ENCODE measurements around the gene ZC3H13. TPM values are rescaled to one million over a fixed set of nuclear protein-coding genes. Genes with fewer than 3 reads are reported as not detected.

Gene ZC3H13
- total RNA-seq, 2 experiments from 2014 or later: 27.2 to 43.9 TPM

- Histone ChIP-seq H3K4me3 (ENCODE audit: low read depth, low read length, poor library complexity, severe bottlenecking) (no peak overlapping the region), H2AFZ (ENCODE audit: low read length) (no peak overlapping the region), H3K4me1 (ENCODE audit: insufficient read depth, low read length, poor library complexity, severe bottlenecking) (no peaks in the 10 kb centered on the region), H3K27ac (ENCODE audit: low read depth, low read length, poor library complexity, severe bottlenecking) (no peak overlapping the region), H3K79me2 (ENCODE audit: insufficient read depth, low read depth, low read length) (peaks cover 24% of the 10 kb centered on the region; the same call in 1 of the 2 replicates), H3K9me2 (ENCODE audit: insufficient read depth, low read length) (no peaks in the 10 kb centered on the region), H3K36me3 (ENCODE audit: insufficient read depth, low read length) (peaks cover 67% of the 10 kb centered on the region), H4K20me1 (ENCODE audit: insufficient read depth, low read length) (peaks cover 4% of the 10 kb centered on the region; the same call in 1 of the 2 replicates), H3K4me2 (ENCODE audit: low read length) (no peak overlapping the region), H3K9me3 (ENCODE audit: low read length) (no peaks in the 10 kb centered on the region)
- intact Hi-C loops (cut with micrococcal nuclease; ENCODE audit: unreplicated experiment): no loop called here
- CTCF ChIA-PET (ENCODE audit: unreplicated experiment): no interaction called here
- DNase-seq (ENCODE audit: low spot score): no peak
- TF ChIP-seq EZH2phosphoT487 (IDR thresholded peaks at IDR 0.05; ENCODE audit: borderline replicate concordance, low read depth, low read length) (no peak), CTCF (conservative IDR thresholded peaks at IDR 0.05; ENCODE audit: low read length) (no peak)
- POLR2A ChIA-PET: no interaction called here
- BruUV-seq (replicated peaks): no TSS peak
These were observed 12.9 kb downstream of the ZC3H13 start for GRCh38 chr13:46039411-46040182.

- Histone ChIP-seq H3K4me3 (ENCODE audit: low read depth, low read length, poor library complexity, severe bottlenecking) (no peak overlapping the region), H3K9me3 (ENCODE audit: low read length) (no peaks in the 10 kb centered on the region), H3K79me2 (ENCODE audit: insufficient read depth, low read depth, low read length) (peaks cover 11% of the 10 kb centered on the region; the same call in 1 of the 2 replicates), H4K20me1 (ENCODE audit: insufficient read depth, low read length) (peaks cover 4% of the 10 kb centered on the region; the same call in 1 of the 2 replicates), H3K36me3 (ENCODE audit: insufficient read depth, low read length) (peaks cover 72% of the 10 kb centered on the region), H3K27ac (ENCODE audit: low read depth, low read length, poor library complexity, severe bottlenecking) (no peak overlapping the region), H3K4me2 (ENCODE audit: low read length) (no peak overlapping the region), H3K4me1 (ENCODE audit: insufficient read depth, low read length, poor library complexity, severe bottlenecking) (no peaks in the 10 kb centered on the region), H3K9me2 (ENCODE audit: insufficient read depth, low read length) (no peaks in the 10 kb centered on the region), H2AFZ (ENCODE audit: low read length) (no peak overlapping the region)
- no peak for TF ChIP-seq EZH2phosphoT487 (IDR thresholded peaks at IDR 0.05; ENCODE audit: borderline replicate concordance, low read depth, low read length)
- TF ChIP-seq CTCF (conservative IDR thresholded peaks at IDR 0.05; ENCODE audit: low read length): no peak
- no peak for DNase-seq (ENCODE audit: low spot score)
- BruUV-seq (replicated peaks): no TSS peak
- POLR2A ChIA-PET: no interaction called here
- CTCF ChIA-PET (ENCODE audit: unreplicated experiment): no interaction called here
- intact Hi-C loops (cut with micrococcal nuclease; ENCODE audit: unreplicated experiment): no loop called here
These were observed 14.2 kb downstream of the ZC3H13 start for GRCh38 chr13:46038296-46038695.

- H3K9me2 ChIP-seq (ENCODE audit: insufficient read depth, low read length): no peaks in the 10 kb centered on the region
- no peak for DNase-seq (ENCODE audit: low spot score)
- intact Hi-C loops (cut with micrococcal nuclease; ENCODE audit: unreplicated experiment): no loop called here
- ChIA-PET CTCF (ENCODE audit: unreplicated experiment) (no interaction called here), POLR2A (interaction anchor here (0.6 kb wide), 1 partner anchor 682 kb away, joined by 3 read pairs; no protein-coding TSS in a partner anchor)
- H3K9me3 ChIP-seq (ENCODE audit: low read length): peaks cover 10% of the 10 kb centered on the region
- H3K4me3 ChIP-seq (ENCODE audit: low read depth, low read length, poor library complexity, severe bottlenecking): no peak overlapping the region
- no peak overlapping the region for H3K4me2 ChIP-seq (ENCODE audit: low read length)
- H3K36me3 ChIP-seq (ENCODE audit: insufficient read depth, low read length): peaks cover 78% of the 10 kb centered on the region
- TF ChIP-seq EZH2phosphoT487 (IDR thresholded peaks at IDR 0.05; ENCODE audit: borderline replicate concordance, low read depth, low read length): no peak
- no peak for TF ChIP-seq CTCF (conservative IDR thresholded peaks at IDR 0.05; ENCODE audit: low read length)
- no peak overlapping the region for H3K27ac ChIP-seq (ENCODE audit: low read depth, low read length, poor library complexity, severe bottlenecking)
- BruUV-seq (replicated peaks): no TSS peak
- peaks cover 4% of the 10 kb centered on the region; the same call in 1 of the 2 replicates for H4K20me1 ChIP-seq (ENCODE audit: insufficient read depth, low read length)
- peaks cover 7% of the 10 kb centered on the region; the same call in 1 of the 2 replicates for H3K79me2 ChIP-seq (ENCODE audit: insufficient read depth, low read depth, low read length)
- no peaks in the 10 kb centered on the region for H3K4me1 ChIP-seq (ENCODE audit: insufficient read depth, low read length, poor library complexity, severe bottlenecking)
- no peak overlapping the region for H2AFZ ChIP-seq (ENCODE audit: low read length)
These were observed 17.5 kb downstream of the ZC3H13 start for GRCh38 chr13:46035066-46035465.

Measured in OCI-LY7 (cell line).